ENCODE measurements around the gene ADNP.

ADNP gene

DNA sequence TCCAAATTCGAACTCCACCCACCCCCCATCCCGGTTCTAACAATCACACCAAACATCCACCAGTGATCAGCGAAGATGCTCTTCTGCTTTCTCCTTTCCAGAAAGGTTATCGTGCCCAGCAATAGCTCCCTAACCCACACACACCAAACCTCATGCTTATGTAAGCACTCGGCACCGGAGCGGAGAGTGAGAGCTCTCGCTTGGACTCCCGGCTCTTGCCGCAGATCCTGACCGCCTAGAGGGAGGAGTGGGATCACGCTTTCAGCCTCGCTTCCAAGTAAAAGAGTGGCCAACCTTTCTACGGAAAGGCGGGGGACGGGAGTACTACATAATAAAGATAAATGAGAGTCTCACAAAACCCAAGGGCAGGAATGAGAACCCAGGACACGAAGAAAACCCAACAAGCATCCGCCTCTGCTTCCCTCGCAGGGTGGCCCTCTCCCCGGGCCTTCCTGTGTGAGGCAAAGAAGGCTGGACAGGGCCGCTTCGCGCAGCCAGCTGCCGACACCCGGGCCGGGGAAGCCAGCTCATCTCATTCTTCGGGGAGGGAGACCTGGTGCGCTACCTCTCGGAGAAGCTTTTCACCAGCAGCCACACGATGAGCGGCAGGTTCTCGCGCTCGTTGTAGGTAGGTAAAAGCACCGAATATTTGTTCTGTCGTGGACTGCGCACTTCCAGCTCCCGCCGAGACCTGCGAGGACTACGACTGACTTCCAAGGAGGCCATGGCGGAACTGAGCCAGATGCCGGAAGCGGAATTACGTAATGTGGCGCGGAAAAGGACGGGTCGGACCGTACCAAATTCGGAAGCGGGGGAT, 26.8 kb upstream of the ADNP start, which contains the start of gene DPM1:
DPM1 (minus strand) TSS at position 735 of the 817 bp plus-strand sequence; CDS start at position 726, 9 bp downstream.
- Mint-ChIP-seq H3K27ac (ENCODE audit: low read depth) (peak within 1 kb of the TSS; percentile 98), H3K36me3 (ENCODE audit: insufficient read depth) (peaks cover 38% of the 10 kb centered on the region), H3K9me3 (no peaks in the 10 kb centered on the region), H3K4me3 (peak within 1 kb of the TSS; percentile 95), H3K4me1 (peaks cover 26% of the 10 kb centered on the region), H3K27me3 (no peaks in the 10 kb centered on the region)
- DNase-seq (ENCODE audit: low spot score in 2 of 2) (peak; percentile 79 to 86), ATAC-seq (replicated peaks; ENCODE audit: extremely low read depth, poor library complexity, severe bottlenecking) (peak; percentile 86)

DNA sequence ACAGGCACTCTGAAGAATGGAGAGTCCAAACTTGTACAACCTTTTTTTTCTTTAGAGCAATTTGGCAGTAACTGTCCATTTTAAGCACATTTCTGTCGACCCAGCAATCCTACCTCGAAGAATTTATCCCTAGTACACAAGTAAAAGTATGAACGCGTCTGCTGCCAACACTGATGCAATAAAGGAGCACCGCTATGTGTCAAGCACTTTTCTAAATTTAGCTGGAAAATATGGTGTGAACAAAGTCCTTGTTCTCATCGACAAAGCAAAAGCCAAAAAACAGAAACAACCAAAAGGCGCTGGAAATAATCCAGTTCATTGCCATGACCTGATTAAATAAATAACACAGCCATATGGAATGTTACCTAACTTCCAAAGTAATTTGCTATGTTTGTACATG, 26.0 kb upstream of the ADNP start:
- no peak for DNase-seq (ENCODE audit: low spot score in 2 of 2)
- H3K4me1 Mint-ChIP-seq: peaks cover 26% of the 10 kb centered on the region
- ATAC-seq (replicated peaks; ENCODE audit: extremely low read depth, poor library complexity, severe bottlenecking): no peak
- peaks cover 42% of the 10 kb centered on the region for H3K36me3 Mint-ChIP-seq (ENCODE audit: insufficient read depth)
- H3K9me3 Mint-ChIP-seq: no peaks in the 10 kb centered on the region
- peak overlapping the region; percentile 98 for H3K27ac Mint-ChIP-seq (ENCODE audit: low read depth)
- H3K27me3 Mint-ChIP-seq: no peaks in the 10 kb centered on the region
- H3K4me3 Mint-ChIP-seq: peak overlapping the region; percentile 95

DNA sequence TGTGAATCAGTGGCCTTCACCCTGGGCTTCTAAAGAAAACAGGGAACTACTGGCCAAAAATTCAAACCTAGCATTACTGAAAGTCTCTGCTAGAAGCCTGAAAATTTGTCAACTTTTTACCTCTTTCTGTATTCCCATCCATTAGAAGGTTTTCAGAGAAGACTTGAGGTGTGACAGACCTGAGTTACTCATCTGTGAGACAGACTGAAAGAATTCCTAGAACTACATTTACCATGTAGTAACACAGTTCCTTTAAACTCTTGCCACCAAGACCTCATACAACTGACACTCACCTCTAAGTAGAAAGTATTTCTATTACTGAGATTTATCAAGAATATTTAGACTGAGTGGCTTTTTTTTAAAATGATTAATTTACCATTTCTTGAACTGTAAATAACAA, 22.6 kb upstream of the ADNP start:
- Mint-ChIP-seq H3K4me1 (peaks cover 32% of the 10 kb centered on the region), H3K27me3 (no peaks in the 10 kb centered on the region), H3K27ac (ENCODE audit: low read depth) (no peak overlapping the region), H3K36me3 (ENCODE audit: insufficient read depth) (peaks cover 62% of the 10 kb centered on the region), H3K4me3 (no peak overlapping the region), H3K9me3 (no peaks in the 10 kb centered on the region)
- no peak for DNase-seq (ENCODE audit: low spot score in 2 of 2)
- ATAC-seq (replicated peaks; ENCODE audit: extremely low read depth, poor library complexity, severe bottlenecking): no peak

DNA sequence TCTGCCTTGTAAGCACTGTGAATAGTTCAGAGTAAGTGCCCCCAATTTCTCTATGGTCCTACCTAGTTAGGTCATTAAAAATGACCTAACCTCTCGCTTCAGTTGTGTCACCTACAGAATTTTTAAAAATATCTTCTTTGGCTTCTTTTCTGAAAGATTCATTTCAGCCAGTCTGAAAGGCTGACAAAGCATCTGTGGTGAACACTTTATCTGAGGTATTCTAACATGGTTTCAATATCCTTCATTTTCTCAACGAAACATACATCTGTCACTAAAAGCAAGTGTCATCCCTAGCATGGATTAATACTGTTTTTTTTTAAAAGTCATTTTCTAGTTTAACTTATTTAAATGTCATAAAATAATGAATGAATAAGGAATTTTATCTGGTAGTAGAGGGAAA, 22.0 kb upstream of the ADNP start:
- no peaks in the 10 kb centered on the region for H3K27me3 Mint-ChIP-seq
- peaks cover 60% of the 10 kb centered on the region for H3K36me3 Mint-ChIP-seq (ENCODE audit: insufficient read depth)

DNA sequence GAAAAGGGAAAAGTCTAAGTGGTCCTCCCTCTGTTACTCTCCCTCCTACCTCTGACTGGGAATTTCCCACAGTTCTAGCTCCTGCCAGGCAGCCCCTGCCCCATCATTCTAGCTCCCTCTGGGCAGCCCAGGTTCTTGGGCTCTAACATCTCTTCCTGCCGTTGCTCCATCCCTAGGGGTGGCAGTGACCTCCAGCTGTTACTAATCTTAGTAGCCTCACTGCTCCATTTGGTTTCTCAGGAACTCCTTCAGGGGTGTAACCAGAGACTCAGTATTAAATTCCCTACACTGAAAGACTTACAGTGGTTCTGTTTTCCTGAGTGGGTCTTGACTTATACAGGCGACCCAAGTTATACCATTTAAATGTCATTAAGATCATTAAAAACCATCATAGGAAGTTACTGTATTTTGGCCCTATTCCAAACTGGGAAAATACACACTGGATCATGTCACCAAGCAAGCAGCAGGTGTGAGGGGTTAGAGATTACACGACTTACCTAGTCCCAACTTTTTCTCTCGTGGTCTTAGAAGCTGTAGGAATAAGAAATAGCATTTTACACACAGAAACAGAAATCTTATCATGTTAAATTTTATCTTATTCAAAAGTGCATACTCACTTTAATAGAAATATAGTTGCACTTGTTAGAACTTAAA, 17.0 kb upstream of the ADNP start:
- H3K36me3 Mint-ChIP-seq (ENCODE audit: insufficient read depth): peaks cover 69% of the 10 kb centered on the region
- DNase-seq (ENCODE audit: low spot score in 2 of 2) (no peak), ATAC-seq (replicated peaks; ENCODE audit: extremely low read depth, poor library complexity, severe bottlenecking) (no peak)
- H3K9me3 Mint-ChIP-seq: no peaks in the 10 kb centered on the region
- no peak overlapping the region for H3K27ac Mint-ChIP-seq (ENCODE audit: low read depth)
- peaks cover 11% of the 10 kb centered on the region for H3K4me1 Mint-ChIP-seq
- no peak overlapping the region for H3K4me3 Mint-ChIP-seq
- H3K27me3 Mint-ChIP-seq: no peaks in the 10 kb centered on the region

More for the DNA sequence above, 22.0 kb upstream of the ADNP start:
- Mint-ChIP-seq H3K9me3 (no peaks in the 10 kb centered on the region), H3K4me3 (no peak overlapping the region), H3K27ac (ENCODE audit: low read depth) (no peak overlapping the region), H3K4me1 (peaks cover 32% of the 10 kb centered on the region)
- no peak for DNase-seq (ENCODE audit: low spot score in 2 of 2)
- no peak for ATAC-seq (replicated peaks; ENCODE audit: extremely low read depth, poor library complexity, severe bottlenecking)

DNA sequence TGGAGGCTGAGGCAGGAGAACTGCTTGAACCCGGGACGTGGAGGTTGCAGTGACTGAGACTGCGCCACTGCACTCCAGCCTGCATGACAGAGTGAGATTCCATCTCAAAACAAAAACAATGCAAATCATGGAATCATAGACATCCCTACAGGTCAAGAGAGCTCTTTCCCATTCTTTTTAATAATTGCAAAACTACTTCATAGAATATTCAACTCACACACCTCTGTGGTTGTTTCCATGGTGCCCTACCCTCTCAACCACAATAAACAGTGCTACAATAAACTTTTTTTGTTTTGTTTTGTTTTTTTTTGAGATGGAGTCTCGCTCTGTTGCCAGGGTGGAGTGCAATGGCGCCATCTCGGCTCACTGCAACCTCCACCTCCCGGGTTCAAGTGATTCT, 11.8 kb upstream of the ADNP start:
- Mint-ChIP-seq H3K9me3 (no peaks in the 10 kb centered on the region), H3K36me3 (ENCODE audit: insufficient read depth) (peaks cover 69% of the 10 kb centered on the region), H3K4me1 (peaks cover 5% of the 10 kb centered on the region), H3K27ac (ENCODE audit: low read depth) (no peak overlapping the region), H3K4me3 (no peak overlapping the region), H3K27me3 (no peaks in the 10 kb centered on the region)
- DNase-seq (ENCODE audit: low spot score in 2 of 2) (no peak), ATAC-seq (replicated peaks; ENCODE audit: extremely low read depth, poor library complexity, severe bottlenecking) (peak; percentile 40)

DNA sequence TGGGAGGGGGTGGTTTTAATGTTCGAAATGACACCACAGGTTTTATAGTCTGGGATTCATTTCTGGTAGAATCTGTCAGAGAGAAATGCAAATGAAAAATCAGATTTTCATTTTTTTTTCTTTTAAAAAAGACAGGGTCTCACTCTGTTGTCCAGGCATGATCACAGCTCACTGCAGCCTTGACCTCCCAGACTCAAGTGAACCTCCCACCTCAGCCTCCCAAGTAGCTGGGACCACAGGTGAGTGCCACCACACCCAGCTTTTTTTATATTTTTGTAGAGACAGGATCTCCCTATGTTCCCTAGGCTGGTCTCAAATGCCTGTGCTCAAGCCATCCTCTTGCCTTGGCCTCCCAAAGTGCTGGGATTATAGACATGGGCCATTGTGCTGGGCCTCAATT, 2.4 kb upstream of the ADNP start:
- Mint-ChIP-seq H3K36me3 (ENCODE audit: insufficient read depth) (peaks cover 47% of the 10 kb centered on the region), H3K4me1 (peaks cover 17% of the 10 kb centered on the region), H3K4me3 (no peak overlapping the region), H3K27me3 (no peaks in the 10 kb centered on the region), H3K9me3 (no peaks in the 10 kb centered on the region), H3K27ac (ENCODE audit: low read depth) (no peak overlapping the region)
- no peak for DNase-seq (ENCODE audit: low spot score in 2 of 2)
- no peak for ATAC-seq (replicated peaks; ENCODE audit: extremely low read depth, poor library complexity, severe bottlenecking)

DNA sequence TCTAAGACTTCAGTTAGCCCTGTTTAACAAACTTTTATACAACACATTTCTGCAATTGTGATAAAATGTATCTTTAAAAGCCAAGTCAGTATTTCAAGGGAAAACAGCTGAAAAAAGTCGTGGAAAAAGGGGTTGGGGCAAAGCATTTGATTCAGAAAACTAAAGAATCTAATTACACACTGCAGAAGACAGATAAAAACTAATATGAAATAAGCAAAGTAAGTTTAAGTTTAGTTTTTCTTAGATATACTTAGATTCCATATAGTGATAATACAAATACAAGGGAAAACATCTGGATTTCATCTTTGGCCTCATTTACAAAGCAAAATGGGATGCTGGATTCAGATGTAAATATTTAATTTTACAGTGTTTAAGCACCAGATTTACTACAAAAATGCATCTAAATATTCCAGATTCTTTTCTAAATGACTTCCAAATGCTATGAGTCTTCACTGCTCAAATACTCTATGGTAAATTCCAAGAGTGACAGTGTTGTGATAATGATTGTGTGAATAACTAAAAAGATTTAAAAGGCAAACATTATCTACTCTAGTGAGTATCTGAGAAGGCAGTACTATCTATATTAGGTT, 1.5 kb upstream of the ADNP start:
- no peak for ATAC-seq (replicated peaks; ENCODE audit: extremely low read depth, poor library complexity, severe bottlenecking)
- H3K27ac Mint-ChIP-seq (ENCODE audit: low read depth): peak overlapping the region; percentile 98
- no peak for DNase-seq (ENCODE audit: low spot score in 2 of 2)
- H3K4me3 Mint-ChIP-seq: peak overlapping the region; percentile 99
- H3K9me3 Mint-ChIP-seq: no peaks in the 10 kb centered on the region
- no peaks in the 10 kb centered on the region for H3K27me3 Mint-ChIP-seq
- H3K4me1 Mint-ChIP-seq: peaks cover 25% of the 10 kb centered on the region
- peaks cover 48% of the 10 kb centered on the region for H3K36me3 Mint-ChIP-seq (ENCODE audit: insufficient read depth)

DNA sequence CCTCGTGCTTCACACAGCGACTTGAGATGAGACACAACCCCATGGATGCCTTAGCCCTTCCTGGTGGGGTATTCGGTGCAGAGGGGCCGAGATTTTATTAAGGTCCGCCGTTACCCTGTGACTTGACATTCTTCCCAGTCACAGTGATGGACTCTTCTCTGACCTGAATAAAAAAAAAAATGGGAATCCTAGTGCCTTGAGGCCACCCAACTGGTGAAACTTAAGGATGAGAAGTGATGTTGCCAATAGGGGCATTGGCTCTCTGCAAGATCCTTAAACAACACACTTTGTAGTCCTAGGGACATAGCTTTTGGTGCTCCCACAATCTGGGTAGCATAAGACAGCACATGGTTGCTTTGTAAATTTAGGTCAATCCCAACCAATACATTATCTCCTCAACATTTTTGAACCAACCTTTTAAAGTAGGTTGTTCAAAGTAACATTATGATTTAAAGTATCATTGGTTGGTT, 814 bp upstream of the ADNP start:
- ATAC-seq (replicated peaks; ENCODE audit: extremely low read depth, poor library complexity, severe bottlenecking) (no peak), DNase-seq (ENCODE audit: low spot score in 2 of 2) (no peak)
- peaks cover 32% of the 10 kb centered on the region for H3K4me1 Mint-ChIP-seq
- H3K27me3 Mint-ChIP-seq: no peaks in the 10 kb centered on the region
- H3K9me3 Mint-ChIP-seq: no peaks in the 10 kb centered on the region
- H3K27ac Mint-ChIP-seq (ENCODE audit: low read depth): peak overlapping the region; percentile 98
- H3K4me3 Mint-ChIP-seq: peak overlapping the region; percentile 99
- peaks cover 48% of the 10 kb centered on the region for H3K36me3 Mint-ChIP-seq (ENCODE audit: insufficient read depth)

DNA sequence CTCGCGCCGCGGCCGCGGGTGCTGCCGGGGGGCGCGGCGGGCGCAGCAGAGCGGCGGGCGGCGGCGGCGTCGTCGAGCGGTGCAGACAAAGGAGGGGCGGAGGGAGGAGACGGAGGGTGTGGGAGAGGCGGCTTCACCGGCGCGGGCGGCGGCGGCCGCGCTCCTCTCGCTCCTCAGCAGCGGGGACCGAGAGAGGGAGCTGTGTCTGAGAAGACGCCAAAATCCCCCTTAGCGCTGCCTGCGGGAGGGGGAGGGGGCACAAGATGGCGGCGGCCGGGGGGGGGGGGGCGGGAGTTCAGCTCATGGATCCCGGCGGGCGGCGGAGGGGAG, 296 bp downstream of the ADNP start:
- Mint-ChIP-seq H3K9me3 (no peaks in the 10 kb centered on the region), H3K36me3 (ENCODE audit: insufficient read depth) (peaks cover 43% of the 10 kb centered on the region), H3K27ac (ENCODE audit: low read depth) (peak overlapping the region; percentile 98), H3K27me3 (no peaks in the 10 kb centered on the region), H3K4me1 (peaks cover 37% of the 10 kb centered on the region), H3K4me3 (peak overlapping the region; percentile 99)
- DNase-seq (ENCODE audit: low spot score in 2 of 2): no peak
- ATAC-seq (replicated peaks; ENCODE audit: extremely low read depth, poor library complexity, severe bottlenecking): peak; percentile 41

DNA sequence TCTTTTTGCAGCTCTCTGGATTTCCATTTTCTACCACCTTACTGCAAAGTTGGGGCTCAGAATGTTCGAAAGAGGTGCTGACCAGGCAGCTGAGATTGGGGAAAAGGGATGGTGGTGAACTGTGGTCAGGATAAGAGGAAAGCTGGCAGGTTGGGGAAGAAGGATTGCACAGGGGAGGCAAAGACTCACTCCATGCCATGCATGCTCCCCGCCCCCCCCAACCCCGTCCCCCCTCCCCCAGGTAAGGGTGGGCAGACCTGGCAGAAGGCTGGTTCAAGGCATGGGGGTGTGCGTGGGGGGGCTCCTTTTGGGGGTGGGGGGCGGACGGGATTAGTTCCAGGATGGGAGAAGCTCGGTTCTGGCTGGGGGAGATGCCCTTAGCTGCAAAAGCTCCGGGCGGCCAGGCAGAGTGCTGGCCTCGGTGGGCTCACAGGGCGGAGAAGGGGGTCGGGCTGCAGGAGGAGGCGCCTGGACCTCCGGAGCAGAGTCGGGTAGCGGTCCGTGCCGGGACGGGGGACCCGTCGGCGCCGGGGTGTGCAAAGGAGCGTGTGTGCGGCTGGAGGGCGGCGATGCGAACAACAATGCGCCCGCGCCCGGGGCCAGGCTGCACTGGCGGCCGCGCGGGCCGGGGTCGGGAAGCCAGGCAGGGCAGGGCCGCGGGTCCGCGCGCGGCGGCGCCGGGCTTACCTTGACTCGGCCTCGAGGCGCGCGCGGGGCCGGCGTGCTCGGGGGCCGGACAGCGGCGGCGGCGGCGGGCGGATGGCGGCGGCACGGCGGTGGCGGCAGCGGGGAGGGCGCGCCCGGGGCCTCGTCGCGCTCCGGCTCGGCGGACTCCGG, 880 bp downstream of the ADNP start:
- H3K27ac Mint-ChIP-seq (ENCODE audit: low read depth): peak overlapping the region; percentile 98
- ATAC-seq (replicated peaks; ENCODE audit: extremely low read depth, poor library complexity, severe bottlenecking): no peak
- peak overlapping the region; percentile 99 for H3K4me3 Mint-ChIP-seq
- DNase-seq (ENCODE audit: low spot score in 2 of 2): no peak
- peaks cover 44% of the 10 kb centered on the region for H3K36me3 Mint-ChIP-seq (ENCODE audit: insufficient read depth)
- H3K27me3 Mint-ChIP-seq: no peaks in the 10 kb centered on the region
- peaks cover 43% of the 10 kb centered on the region for H3K4me1 Mint-ChIP-seq
- no peaks in the 10 kb centered on the region for H3K9me3 Mint-ChIP-seq

Measured in central memory CD8-positive, alpha-beta T cell (primary cell).